A549 treated with GW870086 at 1 μM for 4 hours (cell line): Measurements from ENCODE around the gene SDHA. TPM values are rescaled to one million over a fixed set of nuclear protein-coding genes. Genes with fewer than 3 reads are reported as not detected.

Experiments used
- total RNA-seq: library from RNA; stranded (reverse); fragments of 200-300 nt; extraction: Qiagen RNA extraction; gene quantifications from 5 replicates; pipeline ENCODE4 v1.2.3, GENCODE V29; 2022; ENCODE audit warnings: low read depth

The SDHA gene
- 99.4 to 122 TPM (median 118 TPM) in 5 replicates for total RNA-seq

DNA sequence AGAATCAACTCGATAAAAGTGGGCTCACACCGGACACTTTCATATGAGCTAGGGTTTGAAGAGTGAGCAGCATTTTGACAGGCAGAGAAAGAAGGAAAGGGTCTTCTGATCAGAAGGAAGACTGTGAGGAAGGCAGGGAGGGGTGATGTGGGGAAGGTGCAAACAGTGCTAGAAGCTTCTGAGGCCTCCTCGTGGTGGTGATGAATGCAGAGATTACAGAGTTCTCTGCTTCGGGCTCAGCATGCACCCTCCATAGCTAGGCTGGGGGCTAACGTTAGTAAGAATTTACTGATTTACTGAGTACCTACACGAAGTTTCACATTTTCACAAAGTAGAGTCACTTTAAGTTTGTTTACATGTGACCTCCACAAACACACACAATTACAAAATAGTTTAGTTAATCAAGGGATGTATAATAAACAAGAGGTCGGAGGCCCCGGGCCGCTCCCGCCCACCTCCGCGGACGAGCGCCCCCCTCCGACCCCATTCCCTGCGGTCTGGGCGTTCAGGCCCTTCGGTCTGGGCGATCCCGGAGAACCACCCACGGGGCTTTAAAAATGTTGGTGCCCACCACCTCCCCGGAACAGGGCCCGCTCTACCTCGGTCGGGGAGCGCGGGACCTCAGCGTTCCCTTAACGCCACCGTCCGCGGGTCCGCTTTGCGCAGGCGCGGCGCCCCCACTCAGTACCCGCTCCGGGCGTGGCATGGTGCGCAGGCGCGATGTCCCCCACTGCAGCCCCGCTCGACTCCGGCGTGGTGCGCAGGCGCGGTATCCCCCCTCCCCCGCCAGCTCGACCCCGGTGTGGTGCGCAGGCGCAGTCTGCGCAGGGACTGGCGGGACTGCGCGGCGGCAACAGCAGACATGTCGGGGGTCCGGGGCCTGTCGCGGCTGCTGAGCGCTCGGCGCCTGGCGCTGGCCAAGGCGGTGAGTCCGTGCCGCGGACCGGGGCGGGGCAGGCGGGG lies at the start of gene SDHA, which contains the start of gene CCDC127:
Gene SDHA, plus strand, starts transcription at position 827 of the 963 bp plus-strand sequence. Its CDS starts 36 bp downstream, at position 863.
Gene CCDC127, minus strand, starts transcription at position 660 of the 963 bp plus-strand sequence. CDS start 1,304 bp downstream, outside the sequence.

DNA sequence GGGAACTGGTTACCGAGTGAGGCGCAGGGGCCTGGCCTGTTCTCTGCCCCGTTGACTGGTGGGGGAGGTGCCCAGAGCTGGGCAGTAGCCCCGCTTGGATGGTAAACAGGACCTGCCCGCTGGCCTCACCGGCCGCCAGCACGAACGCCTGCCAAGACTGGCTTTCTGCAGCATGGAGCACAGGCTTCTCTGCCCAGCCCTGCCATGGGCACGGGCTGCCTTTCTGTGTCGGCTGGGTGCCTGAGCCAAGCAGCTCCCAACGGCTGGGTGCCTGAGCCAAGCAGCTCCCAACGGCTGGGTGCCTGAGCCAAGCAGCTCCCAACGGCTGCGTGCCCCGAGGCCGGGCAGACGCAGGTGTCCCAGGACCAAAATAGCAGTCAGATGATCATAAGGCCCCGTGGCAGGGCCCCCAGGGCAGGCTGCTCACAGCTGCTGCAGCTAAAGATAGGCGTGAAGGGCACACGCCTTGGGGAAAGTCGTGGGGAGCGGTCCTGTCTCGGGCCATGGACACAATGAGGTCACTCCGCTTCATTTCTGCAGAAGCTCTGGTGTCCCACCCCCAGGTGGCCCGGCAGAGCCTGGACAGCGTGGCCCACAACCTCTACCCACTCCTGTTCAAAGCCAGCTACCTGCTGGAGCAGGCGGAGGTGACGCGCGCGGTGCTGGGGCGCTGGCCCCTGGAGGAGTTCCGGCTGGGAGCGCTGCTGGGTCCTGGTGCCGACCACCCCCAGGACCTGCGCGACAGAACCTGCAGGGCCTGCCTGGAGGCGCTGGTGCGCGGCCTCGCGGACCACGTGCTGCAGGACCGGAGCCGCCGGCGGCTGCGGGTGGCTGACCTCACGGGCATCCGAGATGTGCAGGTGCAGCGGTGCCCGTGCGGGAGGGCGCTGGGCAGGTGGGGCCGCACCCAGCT lies 26.8 kb upstream of the SDHA start, which contains the start of gene LRRC14B:
Gene LRRC14B, plus strand, starts transcription at position 460 of the 913 bp plus-strand sequence. Its CDS starts 44 bp downstream, at position 504.

Other genes with a start within 250 kb of the SDHA start
- gene PLEKHG4B, start 126.2 kb upstream of the SDHA start, total RNA-seq = 0.77 to 1.6 TPM (median 1.1 TPM) in 5 replicates
- gene LRRC14B, start 26.8 kb upstream of the SDHA start, total RNA-seq = not detected in 5 replicates
- gene CCDC127, start 167 bp upstream of the SDHA start, total RNA-seq = 5.1 to 5.8 TPM (median 5.6 TPM) in 5 replicates
- 174 to 198 TPM (median 188 TPM) in 5 replicates for gene PDCD6, start 53.3 kb downstream of the SDHA start, total RNA-seq
- 4.1 to 4.7 TPM (median 4.3 TPM) in 5 replicates for gene AHRR, start 103.4 kb downstream of the SDHA start, total RNA-seq
- 28.2 to 33.0 TPM (median 32.0 TPM) in 5 replicates for gene EXOC3, start 224.9 kb downstream of the SDHA start, total RNA-seq